Renal cortex interstitium (tissue), 11 donors: ENCODE results near the gene BLZF1. TPM values are rescaled to one million over a fixed set of nuclear protein-coding genes. Genes with fewer than 3 reads are reported as not detected.
A peak's percentile ranks its signal among the peaks of the same experiment; 100 is the strongest.
"Not testable (repeated sequence)": the region's sequence is repeated elsewhere in the genome, so short reads cannot be mapped to it uniquely, and the experiment has no call there.

Source experiments
- DNase-seq, 11 donors: peaks; one replicate each; pipeline ENCODE4 v3.0.0-alpha.2; 2013; ENCODE audit warnings: low read depth in 9 of 11, low spot score in 4 of 11; ENCODE audit errors: extremely low read depth in 1 of 11
- polyA plus RNA-seq, 3 donors: library from polyadenylated mRNA; unstranded; fragments of 120-200 nt; gene quantifications; one replicate each; pipeline ENCODE4 v1.2.1, GENCODE V29; 2013; ENCODE audit not compliant: insufficient read length in 3 of 3

BLZF1 gene
- polyA plus RNA-seq, 3 donors = 24.3 to 30.9 (median 28.1) TPM

GRCh38 chr1:169342096-169342495 lies 25.9 kb upstream of the BLZF1 start:
- DNase-seq = not testable (repeated sequence)

GRCh38 chr1:169345511-169345910 lies 22.5 kb upstream of the BLZF1 start:
- no peak for DNase-seq

- DNase-seq = no peak
Measured at GRCh38 chr1:169346036-169346589, 21.9 kb upstream of the BLZF1 start.

GRCh38 chr1:169347688-169348382 lies 20.2 kb upstream of the BLZF1 start:
- no peak for DNase-seq

- peak; percentile 22 to 61 (median 37) for DNase-seq
Measured at GRCh38 chr1:169348383-169349036, 19.5 kb upstream of the BLZF1 start.

- DNase-seq = no peak
Measured at GRCh38 chr1:169360415-169360814, 7.6 kb upstream of the BLZF1 start.

- no peak for DNase-seq
Measured at GRCh38 chr1:169361281-169361680, 6.7 kb upstream of the BLZF1 start.

- no peak for DNase-seq
Measured at GRCh38 chr1:169363046-169363730, 4.8 kb upstream of the BLZF1 start.

- DNase-seq = no peak
Measured at GRCh38 chr1:169364948-169365347, 3.0 kb upstream of the BLZF1 start.

GRCh38 chr1:169367096-169367685 lies 804 bp upstream of the BLZF1 start:
- DNase-seq = peak in 2 of 11 donors; percentile 0 to 2

GRCh38 chr1:169368406-169368769 lies 393 bp downstream of the BLZF1 start:
- peak in 7 of 11 donors; percentile 3 to 7 (median 5) for DNase-seq

GRCh38 chr1:169371404-169371803 lies 3.4 kb downstream of the BLZF1 start:
- DNase-seq = no peak

GRCh38 chr1:169381162-169381561 lies 13.2 kb downstream of the BLZF1 start:
- no peak for DNase-seq

GRCh38 chr1:169383449-169383848 lies 15.5 kb downstream of the BLZF1 start:
- DNase-seq = no peak

- no peak for DNase-seq
Measured at GRCh38 chr1:169387399-169387798, 19.4 kb downstream of the BLZF1 start.

- DNase-seq = no peak
Measured at GRCh38 chr1:169390303-169390702, 22.3 kb downstream of the BLZF1 start.

- DNase-seq = no peak
Measured at GRCh38 chr1:169392406-169392805, 24.4 kb downstream of the BLZF1 start.

GRCh38 chr1:169395955-169396354 lies 28.0 kb downstream of the BLZF1 start:
- no peak for DNase-seq

GRCh38 chr1:169402578-169402977 lies 34.6 kb downstream of the BLZF1 start:
- DNase-seq = not testable (repeated sequence)

GRCh38 chr1:169408340-169408739 lies 40.3 kb downstream of the BLZF1 start:
- DNase-seq = not testable (repeated sequence)
